ENCODE measurements around the gene RGS19. TPM values are rescaled to one million over a fixed set of nuclear protein-coding genes. Genes with fewer than 3 reads are reported as not detected.

RGS19 gene
- total RNA-seq, 1 donor from 2014 or later, result 2.0 TPM

DNA sequence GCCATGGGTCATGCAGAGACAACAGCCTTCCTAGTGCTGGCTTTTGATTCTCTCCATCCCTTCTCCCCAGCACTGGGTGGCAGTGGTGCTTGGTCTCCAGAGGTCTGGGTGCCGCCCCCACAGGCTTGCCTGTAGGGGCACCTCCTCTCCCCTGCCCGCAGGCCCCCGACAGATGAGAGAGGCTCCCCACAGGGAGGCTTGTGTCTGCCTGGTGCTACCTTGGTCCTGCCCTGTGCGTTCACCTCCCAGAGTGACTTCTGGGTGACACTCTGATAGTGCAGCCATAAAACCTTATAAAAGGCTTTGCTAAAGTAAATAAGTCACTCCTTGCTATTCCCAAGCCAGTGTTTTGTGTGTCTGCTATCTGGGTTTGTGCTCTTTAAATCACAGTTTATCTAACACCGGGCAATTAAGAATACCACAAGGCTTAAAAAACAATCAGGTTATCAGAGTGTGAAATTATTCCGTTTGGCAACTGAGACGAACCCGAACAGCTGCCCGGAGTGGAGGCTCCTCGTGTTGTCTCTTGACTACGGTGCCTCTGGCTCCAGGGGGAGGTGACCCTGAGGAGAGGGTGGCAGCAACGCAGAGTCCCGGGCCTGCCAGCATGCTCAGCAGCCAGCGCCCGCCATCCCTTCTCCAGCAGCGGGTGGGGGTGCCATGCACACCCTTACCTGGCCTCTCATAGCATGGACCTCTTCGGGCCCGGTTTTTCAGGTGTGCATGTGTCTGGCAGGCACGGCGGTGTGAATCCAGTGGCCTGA is 48.8 kb downstream of the RGS19 start:
- peaks cover 5% of the 10 kb centered on the region for H3K4me1 Mint-ChIP-seq

GRCh38 chr20:64029293-64030117 is 49.8 kb downstream of the RGS19 start:
- no peak for DNase-seq (ENCODE audit: low spot score)
- no peak overlapping the region for H2AFZ ChIP-seq (replicated peaks)
- Mint-ChIP-seq H3K36me3 (peaks cover 17% of the 10 kb centered on the region), H3K4me3 (no peak overlapping the region), H3K27ac (no peak overlapping the region), H3K4me1 (no peaks in the 10 kb centered on the region), H3K27me3 (ENCODE audit: insufficient read depth, low read depth) (peaks cover 4% of the 10 kb centered on the region), H3K9me3 (no peaks in the 10 kb centered on the region)
- no peaks in the 10 kb centered on the region for H3K9me3 ChIP-seq (ENCODE audit: low read depth)
- no peaks in the 10 kb centered on the region for H4K20me1 ChIP-seq (ENCODE audit: low read depth)
- no peak overlapping the region for H3K27ac ChIP-seq
- no peak overlapping the region for H3K4me3 ChIP-seq
- no peak overlapping the region for H3K4me2 ChIP-seq
- no peak overlapping the region for H3K9ac ChIP-seq
- H3K36me3 ChIP-seq, result no peaks in the 10 kb centered on the region
- no peaks in the 10 kb centered on the region for H3K79me2 ChIP-seq (ENCODE audit: low read depth)
- TF ChIP-seq, protein P1, sequence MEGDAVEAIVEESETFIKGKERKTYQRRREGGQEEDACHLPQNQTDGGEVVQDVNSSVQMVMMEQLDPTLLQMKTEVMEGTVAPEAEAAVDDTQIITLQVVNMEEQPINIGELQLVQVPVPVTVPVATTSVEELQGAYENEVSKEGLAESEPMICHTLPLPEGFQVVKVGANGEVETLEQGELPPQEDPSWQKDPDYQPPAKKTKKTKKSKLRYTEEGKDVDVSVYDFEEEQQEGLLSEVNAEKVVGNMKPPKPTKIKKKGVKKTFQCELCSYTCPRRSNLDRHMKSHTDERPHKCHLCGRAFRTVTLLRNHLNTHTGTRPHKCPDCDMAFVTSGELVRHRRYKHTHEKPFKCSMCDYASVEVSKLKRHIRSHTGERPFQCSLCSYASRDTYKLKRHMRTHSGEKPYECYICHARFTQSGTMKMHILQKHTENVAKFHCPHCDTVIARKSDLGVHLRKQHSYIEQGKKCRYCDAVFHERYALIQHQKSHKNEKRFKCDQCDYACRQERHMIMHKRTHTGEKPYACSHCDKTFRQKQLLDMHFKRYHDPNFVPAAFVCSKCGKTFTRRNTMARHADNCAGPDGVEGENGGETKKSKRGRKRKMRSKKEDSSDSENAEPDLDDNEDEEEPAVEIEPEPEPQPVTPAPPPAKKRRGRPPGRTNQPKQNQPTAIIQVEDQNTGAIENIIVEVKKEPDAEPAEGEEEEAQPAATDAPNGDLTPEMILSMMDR (IDR thresholded peaks at IDR 0.05), result no peak
- no peak for TF ChIP-seq EZH2phosphoT487 (IDR thresholded peaks at IDR 0.05)
- TF ChIP-seq EZH2 (IDR thresholded peaks at IDR 0.05), result no peak
- no peaks in the 10 kb centered on the region for H3K4me1 ChIP-seq
- H3K27me3 ChIP-seq, result no peaks in the 10 kb centered on the region
- H3F3A ChIP-seq (ENCODE audit: low read depth), result no peaks in the 10 kb centered on the region

More for the DNA sequence above, 48.8 kb downstream of the RGS19 start:
- peak overlapping the region; percentile 41 for H3K4me3 Mint-ChIP-seq
- Histone ChIP-seq H3F3A (ENCODE audit: low read depth) (peaks cover 6% of the 10 kb centered on the region), H3K9me3 (ENCODE audit: low read depth) (no peaks in the 10 kb centered on the region), H3K4me2 (no peak overlapping the region), H3K4me1 (peaks cover 3% of the 10 kb centered on the region), H4K20me1 (ENCODE audit: low read depth) (peaks cover 7% of the 10 kb centered on the region), H3K79me2 (ENCODE audit: low read depth) (no peaks in the 10 kb centered on the region), H3K4me3 (no peak overlapping the region), H3K36me3 (no peaks in the 10 kb centered on the region), H2AFZ (replicated peaks) (no peak overlapping the region), H3K27me3 (no peaks in the 10 kb centered on the region), H3K27ac (no peak overlapping the region), H3K9ac (no peak overlapping the region)
- no peak for DNase-seq (ENCODE audit: low spot score)
- no peak for TF ChIP-seq EZH2 (IDR thresholded peaks at IDR 0.05)
- no peak for TF ChIP-seq EZH2phosphoT487 (IDR thresholded peaks at IDR 0.05)
- TF ChIP-seq, protein P1 (IDR thresholded peaks at IDR 0.05), result no peak
- H3K9me3 Mint-ChIP-seq, result no peaks in the 10 kb centered on the region
- H3K27ac Mint-ChIP-seq, result no peak overlapping the region
- H3K36me3 Mint-ChIP-seq, result peaks cover 16% of the 10 kb centered on the region
- peaks cover 10% of the 10 kb centered on the region for H3K27me3 Mint-ChIP-seq (ENCODE audit: insufficient read depth, low read depth)

- Histone ChIP-seq H3K36me3 (no peaks in the 10 kb centered on the region), H3F3A (ENCODE audit: low read depth) (no peaks in the 10 kb centered on the region), H3K27ac (no peak overlapping the region), H3K4me1 (no peaks in the 10 kb centered on the region), H3K4me3 (no peak overlapping the region), H3K79me2 (ENCODE audit: low read depth) (no peaks in the 10 kb centered on the region), H2AFZ (replicated peaks) (no peak overlapping the region), H3K27me3 (no peaks in the 10 kb centered on the region), H3K9ac (no peak overlapping the region), H4K20me1 (ENCODE audit: low read depth) (no peaks in the 10 kb centered on the region), H3K4me2 (no peak overlapping the region), H3K9me3 (ENCODE audit: low read depth) (no peaks in the 10 kb centered on the region)
- peaks cover 3% of the 10 kb centered on the region for H3K27me3 Mint-ChIP-seq (ENCODE audit: insufficient read depth, low read depth)
- TF ChIP-seq, protein P1 (IDR thresholded peaks at IDR 0.05), result no peak
- TF ChIP-seq EZH2phosphoT487 (IDR thresholded peaks at IDR 0.05), result no peak
- TF ChIP-seq EZH2 (IDR thresholded peaks at IDR 0.05), result no peak
- DNase-seq (ENCODE audit: low spot score), result no peak
- H3K27ac Mint-ChIP-seq, result no peak overlapping the region
- H3K4me1 Mint-ChIP-seq, result no peaks in the 10 kb centered on the region
- peaks cover 20% of the 10 kb centered on the region for H3K36me3 Mint-ChIP-seq
- no peaks in the 10 kb centered on the region for H3K9me3 Mint-ChIP-seq
- no peak overlapping the region for H3K4me3 Mint-ChIP-seq
These were observed 51.2 kb downstream of the RGS19 start for GRCh38 chr20:64027981-64028685.
